ENCODE data around the gene TIGD3. TPM values are rescaled to one million over a fixed set of nuclear protein-coding genes. Genes with fewer than 3 reads are reported as not detected.
A peak's percentile ranks its signal among the peaks of the same experiment; 100 is the strongest.

Gene TIGD3
- total and polyA plus RNA-seq, 10 of the 15 experiments (the other 5 are each of a cell fraction or from before 2014, with no cell fraction given): 0.13 to 1.4 (median 0.57) TPM

DNA sequence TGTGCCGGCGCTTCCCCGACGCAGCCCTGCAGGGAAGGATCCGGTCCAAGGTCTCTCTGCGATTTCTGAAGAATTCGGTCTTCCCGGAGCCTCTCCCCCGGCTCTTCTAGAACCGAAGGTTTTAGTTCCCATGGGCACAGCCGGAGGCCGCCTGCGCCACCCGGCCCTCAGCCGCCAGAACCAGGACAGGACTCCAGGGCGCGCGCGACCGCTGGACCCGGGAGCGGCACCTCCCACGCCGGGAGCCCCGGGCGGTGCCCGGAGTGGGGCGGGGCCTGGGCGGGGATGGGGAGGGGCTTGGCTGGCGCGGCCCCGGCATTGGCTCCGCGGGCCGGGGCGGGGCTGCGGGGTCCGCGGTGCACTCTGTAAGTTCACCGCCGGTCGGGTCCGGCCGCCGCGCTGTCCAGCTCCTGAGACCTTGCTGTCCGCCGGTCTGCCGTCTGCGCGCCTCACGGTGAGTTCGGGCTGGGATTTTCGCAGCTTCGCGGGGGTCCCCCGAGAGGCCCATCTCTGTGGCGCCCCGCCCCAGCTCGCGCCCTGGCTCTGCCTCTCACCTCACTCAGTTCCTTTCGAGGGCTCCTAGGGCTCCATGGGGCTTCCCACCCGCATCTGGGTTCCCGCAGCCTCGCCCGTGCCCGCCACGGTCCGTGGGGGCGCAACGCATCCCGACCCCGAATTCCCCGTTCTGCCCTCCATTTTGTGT is 39.9 kb upstream of the TIGD3 start, which contains the start of gene CDC42EP2 (continued):
- TF ChIP-seq NFYB (IDR thresholded peaks at IDR 0.05; ENCODE audit: insufficient read depth, low read depth, low read length) (0 out of 2 replicates have a peak, but pooled peaks have one; percentile 26), POLR2AphosphoS2 (IDR thresholded peaks at IDR 0.05; ENCODE audit: low read depth, low read length) (0 out of 2 replicates have a peak, but pooled peaks have one; percentile 26), ZNF24 (IDR thresholded peaks at IDR 0.05) (no peak), CREM (IDR thresholded peaks at IDR 0.05; ENCODE audit: low read depth) (no peak), SIN3A (IDR thresholded peaks at IDR 0.05; ENCODE audit: low read depth, low read length) (peak; percentile 50; the same call in 1 of the 2 replicates)

DNA sequence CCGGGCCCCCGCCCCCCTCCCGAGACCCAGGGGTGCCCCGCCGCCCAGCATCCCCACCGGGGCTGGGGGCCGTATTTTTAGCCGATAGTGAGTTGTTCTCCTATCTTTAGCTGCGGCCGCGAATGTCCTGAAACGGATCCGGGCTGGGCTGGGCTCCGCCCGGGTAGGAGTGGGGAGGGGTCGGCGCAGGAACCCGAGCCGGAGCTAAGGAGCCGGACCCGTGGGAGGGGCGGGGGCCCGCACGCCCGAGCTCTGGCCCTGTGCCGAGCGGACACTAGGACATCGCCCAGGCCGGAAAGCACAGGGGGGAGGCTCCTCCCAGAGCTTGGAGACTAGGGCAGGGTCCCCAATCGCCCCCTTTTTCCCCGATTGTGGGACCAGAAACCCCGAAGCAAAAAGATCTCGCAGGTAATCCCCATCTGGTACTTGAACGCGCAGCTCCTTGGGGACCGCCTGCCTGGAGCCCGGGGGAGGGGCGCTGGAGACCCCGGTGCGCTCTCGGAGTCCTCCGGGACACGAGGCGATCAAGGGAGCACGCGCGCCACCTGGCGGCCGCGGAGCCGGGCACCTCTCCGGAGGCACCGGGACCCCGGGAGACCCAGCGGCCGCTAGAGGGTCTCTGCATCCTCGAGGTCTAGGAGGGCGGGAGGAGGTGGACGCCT is 39.2 kb upstream of the TIGD3 start:
- in situ Hi-C loops (cut with MboI): no loop called here
- WGBS (ENCODE audit: insufficient coverage, insufficient replicate concordance, low lambda C conversion rate, missing lambda C conversion rate): under 1% methylated on average over 51 of the region's 59 CpGs
- TF ChIP-seq NKRF (conservative IDR thresholded peaks at IDR 0.05): peak; percentile 79
- TF ChIP-seq MEF2B (IDR thresholded peaks at IDR 0.05; ENCODE audit: partially characterized antibody, poor library complexity, severe bottlenecking): peak; percentile 73
- peak; percentile 93 for TF ChIP-seq GATAD2B (conservative IDR thresholded peaks at IDR 0.05; ENCODE audit: low read depth)
- TF ChIP-seq YY1 (IDR thresholded peaks at IDR 0.05; ENCODE audit: low read depth, low read length): peak; percentile 72
- 0 out of 2 replicates have a peak, but pooled peaks have one; percentile 30 for TF ChIP-seq TCF3 (IDR thresholded peaks at IDR 0.05; ENCODE audit: borderline replicate concordance, insufficient read depth, low read depth, low read length)
- TF ChIP-seq CHD2 (IDR thresholded peaks at IDR 0.05; ENCODE audit: borderline replicate concordance, low read depth, low read length): peak; percentile 43; the same call in 1 of the 2 replicates
- no peak; the same call in 1 of the 2 replicates for TF ChIP-seq MXI1 (IDR thresholded peaks at IDR 0.05; ENCODE audit: low read depth, low read length)
- peak; percentile 86 for TF ChIP-seq LARP7 (IDR thresholded peaks at IDR 0.05)
- no peak for TF ChIP-seq ZSCAN29 (IDR thresholded peaks at IDR 0.05)
- peak; percentile 92 to 96 (median 95) for TF ChIP-seq CTCF (IDR thresholded peaks at IDR 0.05 in 2 of 3, conservative IDR thresholded peaks at IDR 0.05 in 1 of 3; ENCODE audit: control insufficient read depth in 2 of 3, extremely low read depth in 1 of 3, insufficient read depth in 1 of 3, low read depth in 3 of 3, low read length in 3 of 3)
- TF ChIP-seq NR2F1 (conservative IDR thresholded peaks at IDR 0.05): peak; percentile 50; the same call in 1 of the 2 replicates
- peak; percentile 67 for TF ChIP-seq RAD21 (IDR thresholded peaks at IDR 0.05; ENCODE audit: insufficient read depth, low read depth, low read length)

More for the DNA sequence above, 39.2 kb upstream of the TIGD3 start:
- SMC1A ChIA-PET (ENCODE audit: uncharacterized antibody, unreplicated experiment): interaction anchor here (0.6 to 11.6 kb wide), 13 partner anchors 14 to 467 kb away, joined by 3 to 180 read pairs (median 4); no protein-coding TSS in a partner anchor
- H2AFZ ChIP-seq (ENCODE audit: control insufficient read depth, low read depth, low read length): peak overlapping the region; percentile 84
- POLR2A ChIA-PET: interaction anchor here (0.5 to 3.1 kb wide), 8 partner anchors 14 to 300 kb away, joined by 3 to 29 read pairs (median 5); no protein-coding TSS in a partner anchor
- peak overlapping the region; percentile 80 for H3K4me2 ChIP-seq (ENCODE audit: control insufficient read depth, insufficient read depth)
- H3K36me3 ChIP-seq (ENCODE audit: control insufficient read depth in 2 of 2, insufficient read depth in 2 of 2, low read length in 1 of 2): no peaks in the 10 kb centered on the region
- ATAC-seq (peak; percentile 85), DNase-seq (ENCODE audit: low read depth, low spot score) (no peak), FAIRE-seq (no peak)
- no peaks in the 10 kb centered on the region for H3K4me1 ChIP-seq (ENCODE audit: control insufficient read depth, insufficient read depth, low read length)
- H3K27me3 ChIP-seq (replicated peaks in 1 of 2; ENCODE audit: control insufficient read depth in 2 of 2, insufficient read depth in 2 of 2, low read length in 1 of 2): peaks cover 0 to 1% of the 10 kb centered on the region in 2 experiments; a peak in 2 of 4 replicates
- H3K4me3 ChIP-seq: peak overlapping the region; percentile 95
- H4K20me1 ChIP-seq (ENCODE audit: control insufficient read depth, insufficient read depth): no peaks in the 10 kb centered on the region
- no peak overlapping the region for H3K27ac ChIP-seq (ENCODE audit: control insufficient read depth, insufficient read depth)
- RAD21 ChIA-PET (ENCODE audit: unreplicated experiment): interaction anchor here (0.8 to 7.9 kb wide), 23 partner anchors 11 to 536 kb away, joined by 3 to 254 read pairs (median 5); partner anchors contain the start of genes DPF2, POLA2 and TM7SF2
- CTCF ChIA-PET: interaction anchor here (0.7 to 15.4 kb wide), 40 partner anchors 10 to 1183 kb away, joined by 3 to 351 read pairs (median 5); partner anchors contain the start of genes CDCA5, DPF2, POLA2 and TM7SF2
- no peaks in the 10 kb centered on the region for H3K9me3 ChIP-seq (replicated peaks; ENCODE audit: control insufficient read depth, insufficient read depth, low read length)
- no TSS peak for BruUV-seq (replicated peaks)
- H3K79me2 ChIP-seq (ENCODE audit: control insufficient read depth, insufficient read depth, low read length): no peaks in the 10 kb centered on the region
- intact Hi-C loops (cut with micrococcal nuclease; ENCODE audit: unreplicated experiment): loop anchor here (1.0 to 5.0 kb wide), 4 partner anchors 40 to 197 kb away; no protein-coding TSS in a partner anchor
- peak overlapping the region; percentile 31; the same call in 1 of the 2 replicates for H3K9ac ChIP-seq (ENCODE audit: control insufficient read depth, insufficient read depth, low read length)
